ENCODE measurements around the gene SLC8B1. TPM values are rescaled to one million over a fixed set of nuclear protein-coding genes. Genes with fewer than 3 reads are reported as not detected.

Gene SLC8B1
- total RNA-seq, 6 experiments from 2014 or later: 12.6 to 32.7 (median 21.5) TPM

GRCh38 chr12:113366827-113367226, 31.9 kb upstream of the SLC8B1 start:
- Histone ChIP-seq H3K36me3 (no peaks in the 10 kb centered on the region), H3K27ac (no peak overlapping the region), H3K27me3 (no peaks in the 10 kb centered on the region), H3K4me3 (no peak overlapping the region), H3K4me1 (no peaks in the 10 kb centered on the region), H3K9me3 (no peaks in the 10 kb centered on the region)
- DNase-seq: no peak
- ATAC-seq: no peak
- WGBS (ENCODE audit: insufficient coverage, low coverage, low lambda C conversion rate, missing lambda C conversion rate): 96% methylated on average over 4 of the region's 4 CpGs
- intact Hi-C loops (cut with DNase I): no loop called here
- TF ChIP-seq POLR2A (IDR thresholded peaks at IDR 0.05) (no peak), CTCF (IDR thresholded peaks at IDR 0.05) (no peak)

- 86% methylated on average over 7 of the region's 7 CpGs for WGBS (ENCODE audit: insufficient coverage, low coverage, low lambda C conversion rate, missing lambda C conversion rate)
- TF ChIP-seq POLR2A (IDR thresholded peaks at IDR 0.05) (no peak), CTCF (IDR thresholded peaks at IDR 0.05) (no peak)
- Histone ChIP-seq H3K27me3 (no peaks in the 10 kb centered on the region), H3K4me3 (no peak overlapping the region), H3K36me3 (no peaks in the 10 kb centered on the region), H3K9me3 (no peaks in the 10 kb centered on the region), H3K4me1 (no peaks in the 10 kb centered on the region), H3K27ac (no peak overlapping the region)
- no peak for DNase-seq
- ATAC-seq: no peak
- intact Hi-C loops (cut with DNase I): no loop called here
These were observed 30.9 kb upstream of the SLC8B1 start for GRCh38 chr12:113365639-113366395.

- Histone ChIP-seq H3K27ac (no peak overlapping the region), H3K4me1 (peaks cover 0 to 2% (median 0%) of the 10 kb centered on the region in 4 donors), H3K27me3 (no peaks in the 10 kb centered on the region), H3K4me3 (no peak overlapping the region), H3K36me3 (no peaks in the 10 kb centered on the region), H3K9me3 (no peaks in the 10 kb centered on the region)
- intact Hi-C loops (cut with DNase I): no loop called here
- no peak for ATAC-seq
- DNase-seq: no peak
- TF ChIP-seq CTCF (IDR thresholded peaks at IDR 0.05): no peak
- no peak for TF ChIP-seq POLR2A (IDR thresholded peaks at IDR 0.05)
- WGBS (ENCODE audit: insufficient coverage, low coverage, low lambda C conversion rate, missing lambda C conversion rate): 100% methylated on average over 3 of the region's 5 CpGs
These were observed 29.8 kb upstream of the SLC8B1 start for GRCh38 chr12:113364698-113365097.

- Histone ChIP-seq H3K27me3 (no peaks in the 10 kb centered on the region), H3K4me1 (peaks cover 0 to 10% (median 0%) of the 10 kb centered on the region in 4 donors), H3K4me3 (no peak overlapping the region), H3K9me3 (no peaks in the 10 kb centered on the region), H3K27ac (no peak overlapping the region), H3K36me3 (no peaks in the 10 kb centered on the region)
- TF ChIP-seq CTCF (IDR thresholded peaks at IDR 0.05) (no peak), POLR2A (IDR thresholded peaks at IDR 0.05) (no peak)
- intact Hi-C loops (cut with DNase I): no loop called here
- 66% methylated on average over 12 of the region's 12 CpGs for WGBS (ENCODE audit: insufficient coverage, low coverage, low lambda C conversion rate, missing lambda C conversion rate)
- ATAC-seq (no peak), DNase-seq (no peak)
These were observed 26.9 kb upstream of the SLC8B1 start for GRCh38 chr12:113361574-113362370.

All from right lobe of liver (tissue), 6 donors.